OCI-LY7 (cell line): ENCODE measurements around the gene NDEL1. TPM values are rescaled to one million over a fixed set of nuclear protein-coding genes. Genes with fewer than 3 reads are reported as not detected.

Experiments
- BruUV-seq: library from RNA; stranded (reverse); fragments of 400-500 nt; replicated peaks from 2 replicates; lab custom pipeline; 2021; lab: Mats Ljungman, UMichigan
- CTCF ChIA-PET: fragments of 300-600 bp; sonication (Branson Sonifier 250); formaldehyde crosslinking; loops from one replicate; lab custom pipeline; 2022; ENCODE audit warnings: antibody characterized with exemption; ENCODE audit not compliant: unreplicated experiment; lab: Charles Lee
- POLR2A ChIA-PET: fragments of 300-600 bp; sonication (Branson Sonifier 250); formaldehyde crosslinking; loops from one replicate; lab custom pipeline; 2022; ENCODE audit warnings: antibody characterized with exemption; lab: Charles Lee
- DNase-seq: peaks from one replicate; pipeline ENCODE4 v3.0.0-alpha.2; 2015; ENCODE audit warnings: low spot score
- H2AFZ ChIP-seq: fragments of 200-600 bp; sonication (generic), shearing (Covaris generic); 2 replicates; pipeline ENCODE4 v1.6.1; 2014; ENCODE audit warnings: mild to moderate bottlenecking, antibody characterized with exemption, low read length, moderate library complexity
- H3K27ac ChIP-seq: fragments of 200-600 bp; sonication (generic); 2 replicates; pipeline ENCODE4 v1.5.1; 2014; ENCODE audit warnings: mixed run types, low read depth, mild to moderate bottlenecking, moderate library complexity, low read length, inconsistent platforms; ENCODE audit not compliant: poor library complexity, severe bottlenecking
- H3K36me3 ChIP-seq: fragments of 200-600 bp; sonication (generic); 2 replicates; pipeline ENCODE4 v1.6.1; 2014; ENCODE audit warnings: mild to moderate bottlenecking, antibody characterized with exemption, low read length, moderate library complexity, mixed read lengths; ENCODE audit not compliant: insufficient read depth
- H3K4me1 ChIP-seq: fragments of 200-600 bp; sonication (generic); 2 replicates; pipeline ENCODE4 v1.5.1; 2014; ENCODE audit warnings: mild to moderate bottlenecking, low read length; ENCODE audit not compliant: insufficient read depth, poor library complexity, severe bottlenecking
- H3K4me2 ChIP-seq: fragments of 200-600 bp; sonication (generic); 2 replicates; pipeline ENCODE4 v1.6.1; 2014; ENCODE audit warnings: mild to moderate bottlenecking, low read length
- H3K4me3 ChIP-seq: fragments of 200-600 bp; sonication (generic); 2 replicates; pipeline ENCODE4 v1.5.1; 2014; ENCODE audit warnings: mild to moderate bottlenecking, low read depth, low read length; ENCODE audit not compliant: poor library complexity, severe bottlenecking
- H3K79me2 ChIP-seq: fragments of 200-600 bp; sonication (generic); 2 replicates; pipeline ENCODE4 v1.6.1; 2016; ENCODE audit warnings: low read depth, mild to moderate bottlenecking, low read length, moderate library complexity, mixed read lengths; ENCODE audit not compliant: insufficient read depth
- H3K9me2 ChIP-seq: fragments of 200-600 bp; sonication (generic); 2 replicates; pipeline ENCODE4 v1.6.1; 2016; ENCODE audit warnings: mild to moderate bottlenecking, low read length, mixed read lengths; ENCODE audit not compliant: insufficient read depth
- H3K9me3 ChIP-seq: fragments of 200-600 bp; sonication (generic); 2 replicates; pipeline ENCODE4 v1.6.1; 2014; ENCODE audit warnings: mild to moderate bottlenecking, mixed run types, low read length, mixed read lengths
- H4K20me1 ChIP-seq: fragments of 200-600 bp; sonication (generic); 2 replicates; pipeline ENCODE4 v1.6.1; 2014; ENCODE audit warnings: mild to moderate bottlenecking, antibody characterized with exemption, low read length, moderate library complexity, mixed read lengths; ENCODE audit not compliant: insufficient read depth
- EZH2phosphoT487 ChIP-seq: fragments of 200-600 bp; sonication (generic); IDR thresholded peaks from 2 replicates; pipeline ENCODE4 v1.6.1; 2018; ENCODE audit warnings: low read depth, borderline replicate concordance, mild to moderate bottlenecking, mixed run types, antibody characterized with exemption, low read length, moderate library complexity, mixed read lengths
- intact Hi-C: fragments of 100-400 bp; cut with micrococcal nuclease; formaldehyde crosslinking; loops from one replicate; pipeline ENCODE4 v1.10.0; 2022; ENCODE audit not compliant: unreplicated experiment
- total RNA-seq, 2 experiments: library from RNA; depleted of rRNA in 1 of 2; stranded (reverse); fragments of >200 nt in 1 of 2; shearing (Covaris generic) in 1 of 2; gene quantifications; 2 replicates each; pipeline ENCODE4 v1.2.3, GENCODE V29; 2014 to 2022
- TF ChIP-seq, protein P1 (sequence below): fragments of 200-600 bp; sonication (generic); conservative IDR thresholded peaks from 2 replicates; pipeline ENCODE4 v1.5.1; 2014; ENCODE audit warnings: mild to moderate bottlenecking, antibody characterized with exemption, low read length, moderate library complexity, mixed read lengths

The NDEL1 gene
- total RNA-seq, 2 experiments from 2014 or later = 37.9 to 65.7 TPM

DNA sequence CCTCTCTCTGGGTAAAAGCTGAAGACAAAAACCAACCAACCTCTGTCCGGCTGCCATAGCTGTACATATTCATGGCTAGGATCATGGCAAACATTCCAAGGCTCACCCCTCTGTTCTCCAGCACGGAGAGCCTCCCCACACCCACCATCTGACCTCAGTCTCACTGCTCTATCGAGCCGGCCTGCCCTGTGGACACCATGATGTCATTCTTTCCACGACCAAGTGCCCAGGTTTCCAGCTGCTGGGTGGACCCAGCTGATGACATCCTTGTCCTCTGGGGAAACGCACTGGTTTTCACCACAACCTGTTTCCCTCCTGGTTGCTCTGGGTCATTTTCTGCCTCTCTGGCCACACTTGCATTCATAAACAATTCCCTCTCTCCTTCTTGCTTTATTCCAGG is 67.7 kb downstream of the NDEL1 start:
- Histone ChIP-seq H3K36me3 (peaks cover 40% of the 10 kb centered on the region), H4K20me1 (no peaks in the 10 kb centered on the region), H3K27ac (no peak overlapping the region), H3K9me2 (no peaks in the 10 kb centered on the region), H3K4me1 (no peaks in the 10 kb centered on the region), H2AFZ (no peak overlapping the region), H3K9me3 (no peaks in the 10 kb centered on the region), H3K4me2 (no peak overlapping the region), H3K79me2 (no peaks in the 10 kb centered on the region), H3K4me3 (no peak overlapping the region)
- no peak for DNase-seq
- BruUV-seq = no TSS peak
- intact Hi-C loops = no loop called here
- no peak for TF ChIP-seq EZH2phosphoT487
- TF ChIP-seq, protein P1, sequence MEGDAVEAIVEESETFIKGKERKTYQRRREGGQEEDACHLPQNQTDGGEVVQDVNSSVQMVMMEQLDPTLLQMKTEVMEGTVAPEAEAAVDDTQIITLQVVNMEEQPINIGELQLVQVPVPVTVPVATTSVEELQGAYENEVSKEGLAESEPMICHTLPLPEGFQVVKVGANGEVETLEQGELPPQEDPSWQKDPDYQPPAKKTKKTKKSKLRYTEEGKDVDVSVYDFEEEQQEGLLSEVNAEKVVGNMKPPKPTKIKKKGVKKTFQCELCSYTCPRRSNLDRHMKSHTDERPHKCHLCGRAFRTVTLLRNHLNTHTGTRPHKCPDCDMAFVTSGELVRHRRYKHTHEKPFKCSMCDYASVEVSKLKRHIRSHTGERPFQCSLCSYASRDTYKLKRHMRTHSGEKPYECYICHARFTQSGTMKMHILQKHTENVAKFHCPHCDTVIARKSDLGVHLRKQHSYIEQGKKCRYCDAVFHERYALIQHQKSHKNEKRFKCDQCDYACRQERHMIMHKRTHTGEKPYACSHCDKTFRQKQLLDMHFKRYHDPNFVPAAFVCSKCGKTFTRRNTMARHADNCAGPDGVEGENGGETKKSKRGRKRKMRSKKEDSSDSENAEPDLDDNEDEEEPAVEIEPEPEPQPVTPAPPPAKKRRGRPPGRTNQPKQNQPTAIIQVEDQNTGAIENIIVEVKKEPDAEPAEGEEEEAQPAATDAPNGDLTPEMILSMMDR = no peak
- POLR2A ChIA-PET = no interaction called here
- CTCF ChIA-PET = no interaction called here

DNA sequence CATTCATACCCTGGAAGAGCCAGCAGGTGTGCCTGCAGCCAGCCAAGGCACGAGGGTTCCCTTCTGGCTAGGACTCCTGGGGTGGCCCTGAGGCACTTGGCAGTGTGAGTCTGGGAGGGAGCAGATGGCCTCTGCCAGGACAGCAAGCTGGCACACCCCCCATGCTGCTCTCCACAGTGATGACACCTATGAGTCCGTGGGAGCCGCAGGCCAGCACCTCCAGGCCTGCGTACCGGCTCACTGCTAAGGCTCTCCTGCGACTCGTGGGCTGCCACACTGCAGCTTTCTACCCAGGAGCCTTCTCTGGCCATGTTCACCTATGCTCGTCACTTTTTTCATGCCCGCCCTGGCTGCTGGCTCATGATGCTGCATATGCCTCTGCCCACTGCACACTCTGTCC is 68.1 kb downstream of the NDEL1 start:
- no peak for DNase-seq
- CTCF ChIA-PET = no interaction called here
- Histone ChIP-seq H3K27ac (no peak overlapping the region), H3K4me1 (no peaks in the 10 kb centered on the region), H3K79me2 (no peaks in the 10 kb centered on the region), H3K36me3 (peaks cover 40% of the 10 kb centered on the region), H3K4me3 (no peak overlapping the region), H3K4me2 (no peak overlapping the region), H4K20me1 (no peaks in the 10 kb centered on the region), H3K9me3 (no peaks in the 10 kb centered on the region), H2AFZ (no peak overlapping the region), H3K9me2 (no peaks in the 10 kb centered on the region)
- BruUV-seq = no TSS peak
- no peak for TF ChIP-seq EZH2phosphoT487
- TF ChIP-seq, protein P1 = no peak
- intact Hi-C loops = no loop called here
- POLR2A ChIA-PET = no interaction called here

DNA sequence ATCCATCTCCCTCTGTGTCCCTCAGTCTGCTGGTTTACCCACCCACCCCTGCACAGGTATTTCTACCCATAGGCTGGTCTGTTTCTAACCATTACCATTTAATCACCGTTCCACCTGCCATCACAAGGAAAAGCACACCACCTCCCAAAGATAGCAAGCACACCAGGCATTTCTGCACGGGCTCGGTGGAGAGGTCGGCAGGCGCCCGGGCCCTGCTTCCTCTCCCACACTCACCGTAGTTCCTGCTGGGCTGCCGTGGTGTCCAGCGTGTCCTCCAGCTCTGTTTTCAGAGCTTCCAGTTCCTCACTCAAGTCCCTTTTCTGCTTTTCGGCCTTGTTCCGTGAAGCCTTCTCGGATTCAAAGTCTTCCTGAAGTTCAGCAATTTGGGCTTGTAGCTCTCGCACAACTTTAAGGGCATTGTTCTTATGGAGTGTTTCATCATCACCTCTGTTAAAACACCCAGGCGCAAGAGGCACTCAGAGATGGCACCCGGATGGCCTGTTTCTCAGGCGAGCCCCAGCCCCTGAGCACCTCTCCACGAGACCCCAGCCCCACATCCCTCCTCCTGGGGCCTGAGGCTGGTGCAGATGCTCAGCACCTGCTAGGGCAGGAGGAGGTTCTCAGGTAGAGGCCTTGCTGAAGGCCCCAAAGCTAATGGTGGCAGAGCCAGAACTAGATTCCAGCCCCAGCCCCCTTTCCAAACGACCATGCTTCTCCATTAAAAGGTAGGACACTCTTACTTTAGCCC is 69.0 kb downstream of the NDEL1 start:
- intact Hi-C loops = no loop called here
- H3K9me2 ChIP-seq = no peaks in the 10 kb centered on the region
- TF ChIP-seq, protein P1 = no peak
- no peak for TF ChIP-seq EZH2phosphoT487
- peaks cover 40% of the 10 kb centered on the region for H3K36me3 ChIP-seq
- ChIA-PET POLR2A (no interaction called here), CTCF (no interaction called here)
- H3K4me3 ChIP-seq = no peak overlapping the region
- no peak overlapping the region for H3K27ac ChIP-seq
- H3K4me1 ChIP-seq = no peaks in the 10 kb centered on the region
- H3K79me2 ChIP-seq = no peaks in the 10 kb centered on the region
- no peaks in the 10 kb centered on the region for H3K9me3 ChIP-seq
- BruUV-seq = no TSS peak
- no peak overlapping the region for H2AFZ ChIP-seq
- H4K20me1 ChIP-seq = no peaks in the 10 kb centered on the region
- no peak overlapping the region for H3K4me2 ChIP-seq
- no peak for DNase-seq
